Activated T-helper 1 cell treated with anti-CD3 and anti-CD28 coated beads, Interleukin-2, amount 50 U/mL, for 16 hours (primary cell): Measurements from ENCODE around the gene UNC93A.
"Not testable (repeated sequence)": the region's sequence is repeated elsewhere in the genome, so short reads cannot be mapped to it uniquely, and the experiment has no call there.

Experiments used
- DNase-seq, 2 donors: peaks; one replicate each; pipeline ENCODE4 v3.0.0-alpha.2; 2020; ENCODE audit warnings: low read depth in 1 of 2, low spot score in 1 of 2

The UNC93A gene

DNA sequence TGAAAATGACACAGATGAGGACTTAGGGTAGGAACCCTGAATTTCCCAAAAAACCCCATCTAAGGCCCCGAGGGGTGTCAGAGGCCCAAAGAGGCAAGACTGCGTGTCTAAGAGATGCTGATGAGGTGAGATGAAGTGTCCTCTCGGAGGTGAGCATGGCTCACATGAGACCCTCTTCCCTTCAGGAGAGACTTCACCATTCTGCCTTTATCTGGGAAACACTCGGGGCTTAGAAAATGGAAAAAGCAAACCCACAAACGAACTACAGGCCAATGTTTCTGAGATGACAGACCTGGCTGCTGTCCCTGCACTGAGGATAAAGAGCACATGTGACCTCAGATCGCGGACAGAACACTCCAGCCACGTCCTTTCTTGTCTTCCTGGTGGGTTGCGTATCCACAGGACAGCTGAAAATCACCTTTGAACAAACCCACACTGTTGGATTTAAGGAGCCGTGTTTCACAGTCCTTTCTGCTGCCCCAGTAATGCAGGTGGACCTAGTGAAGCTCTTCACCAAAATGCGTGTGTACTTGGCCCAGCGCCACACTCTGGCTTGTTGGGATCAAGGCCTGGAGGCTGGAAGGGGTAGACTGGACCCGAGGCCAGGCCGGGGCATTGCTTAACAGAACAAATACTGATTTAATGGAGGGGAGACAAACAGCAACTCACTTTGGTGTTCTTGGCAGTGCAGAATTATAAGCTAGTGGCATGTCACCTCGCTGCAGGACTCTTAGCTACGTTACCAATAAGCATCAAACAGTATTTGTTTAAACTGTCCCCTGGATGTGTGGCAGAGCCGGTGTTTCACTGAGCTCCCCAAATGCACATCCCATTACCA is 18.5 kb downstream of the UNC93A start:
- DNase-seq, result not testable (repeated sequence)

DNA sequence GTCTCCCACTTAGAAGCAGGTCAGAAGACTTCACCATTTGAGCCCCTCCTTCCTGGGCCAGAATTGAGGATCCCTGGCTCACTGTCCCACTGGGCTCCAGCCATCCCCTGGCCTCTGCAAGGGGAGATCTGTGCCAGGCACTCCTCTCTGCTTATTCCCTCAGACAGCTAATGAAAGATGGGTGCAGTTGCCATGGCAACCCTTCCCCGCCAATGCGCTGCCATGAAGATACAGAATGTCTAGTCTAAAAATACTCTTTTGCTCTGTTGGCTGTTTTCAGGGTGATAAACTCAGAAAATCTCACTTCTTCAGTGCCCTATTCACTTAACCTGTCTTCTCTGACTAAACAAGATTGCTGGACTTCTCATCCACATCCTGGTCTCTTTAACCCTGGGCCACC is 20.2 kb downstream of the UNC93A start:
- DNase-seq, result no peak

DNA sequence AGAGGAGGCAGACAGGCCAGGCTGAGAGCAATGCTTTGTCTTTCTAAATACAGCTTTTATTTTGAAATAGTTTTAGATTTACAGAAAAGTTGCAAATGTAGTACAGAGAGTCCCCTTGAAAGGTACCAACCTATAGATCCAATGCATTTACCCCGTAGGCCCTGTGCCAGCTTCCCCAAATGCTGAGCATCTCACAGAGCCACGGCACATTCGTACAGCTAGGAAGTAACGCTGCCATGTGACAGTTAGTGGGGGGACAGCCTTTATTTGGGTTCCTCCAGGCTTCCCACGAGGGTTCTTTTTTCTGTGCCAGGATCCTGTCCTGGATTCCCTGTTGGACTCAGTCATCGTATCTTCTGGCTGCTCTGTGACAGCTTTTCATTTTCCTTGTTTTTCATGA is 20.6 kb downstream of the UNC93A start:
- not testable (repeated sequence) for DNase-seq

DNA sequence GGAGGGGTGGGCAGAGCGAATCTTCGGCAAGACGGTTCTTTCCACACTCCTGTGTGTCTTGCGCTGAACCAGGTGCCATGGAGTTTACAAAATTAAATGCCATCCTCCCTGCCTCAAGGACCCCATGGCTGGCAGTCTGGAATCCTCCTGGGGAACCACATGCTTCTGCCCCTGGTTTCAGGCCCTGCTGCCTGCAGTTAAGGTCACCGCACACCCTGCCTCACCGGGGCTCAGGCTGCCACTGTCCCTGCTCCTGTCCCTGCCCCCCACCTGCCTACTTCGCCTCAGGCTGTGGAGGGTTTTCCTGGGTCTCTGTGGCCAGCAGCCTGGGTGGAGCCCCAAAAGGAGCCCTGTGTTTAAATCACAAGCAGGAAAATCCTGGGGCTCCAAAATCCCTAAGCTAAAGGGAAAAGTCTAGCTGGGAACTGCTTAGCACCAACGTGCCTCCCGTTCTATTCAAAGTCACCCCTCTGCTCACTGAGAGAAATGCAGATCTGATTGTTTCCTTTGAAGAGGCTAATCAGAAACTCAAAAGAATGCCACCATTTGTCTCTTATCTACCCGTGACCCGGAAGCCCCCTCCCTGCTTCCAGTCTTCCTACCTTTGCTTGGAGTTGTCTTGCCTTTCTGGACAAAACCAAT is 23.2 kb downstream of the UNC93A start:
- no peak for DNase-seq

DNA sequence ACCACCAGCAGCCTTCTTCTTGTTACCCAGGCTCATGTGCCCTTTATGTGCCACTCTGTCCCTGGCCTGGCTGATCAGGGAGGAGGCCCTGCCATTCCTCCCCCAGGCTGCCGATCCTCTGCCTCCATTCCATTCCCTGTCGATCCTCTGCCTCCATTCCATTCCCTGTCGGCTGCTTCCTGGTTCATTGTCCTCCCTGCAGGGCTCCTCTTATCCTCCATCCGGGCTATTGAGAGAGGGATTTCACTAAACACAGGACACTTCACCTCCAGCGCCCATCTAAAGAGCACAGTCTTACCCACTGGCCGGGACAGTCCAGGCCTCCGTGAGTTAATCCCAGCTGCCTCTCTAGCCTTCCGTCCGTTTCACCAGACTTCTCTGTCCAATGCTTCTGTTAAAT is 26.1 kb downstream of the UNC93A start:
- DNase-seq, result no peak

DNA sequence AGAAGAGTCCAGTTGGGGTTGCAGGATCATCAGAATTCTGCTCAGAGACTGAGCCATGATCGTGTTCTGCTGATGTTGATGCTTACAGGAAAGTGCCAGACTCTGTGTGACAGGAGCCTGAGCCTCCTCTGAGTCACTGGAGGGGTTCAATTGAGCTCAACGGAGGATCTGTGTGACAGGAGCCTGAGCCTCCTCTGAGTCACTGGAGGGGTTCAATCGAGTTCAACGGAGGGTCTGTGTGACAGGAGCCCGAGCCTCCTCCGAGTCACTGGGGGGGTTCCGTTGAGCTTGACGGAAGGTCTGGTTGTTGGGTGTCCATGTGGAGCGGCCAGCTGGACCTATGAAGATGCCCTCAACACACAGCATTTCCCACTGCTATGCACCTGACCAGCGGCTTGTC is 27.2 kb downstream of the UNC93A start:
- DNase-seq, result not testable (repeated sequence)

DNA sequence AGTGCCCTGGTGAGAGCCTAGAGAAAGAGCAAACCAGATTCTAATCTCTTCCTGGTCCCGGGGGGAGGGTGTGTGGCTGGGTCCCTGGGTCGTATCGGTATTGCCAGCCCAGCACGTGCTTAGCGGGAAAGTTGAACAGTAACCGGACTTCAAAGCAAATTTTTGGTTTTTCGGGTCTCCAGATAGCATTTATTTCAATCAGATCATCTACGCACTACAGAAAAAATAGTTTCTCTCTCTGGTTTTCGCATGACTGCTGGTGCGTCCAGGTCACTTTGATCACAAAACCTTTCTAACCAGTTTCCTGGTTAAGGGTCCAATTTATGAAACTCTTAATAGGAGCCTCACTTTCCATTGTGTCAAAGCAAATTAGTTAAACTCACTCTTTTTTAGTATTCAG is 27.7 kb downstream of the UNC93A start:
- not testable (repeated sequence) for DNase-seq

DNA sequence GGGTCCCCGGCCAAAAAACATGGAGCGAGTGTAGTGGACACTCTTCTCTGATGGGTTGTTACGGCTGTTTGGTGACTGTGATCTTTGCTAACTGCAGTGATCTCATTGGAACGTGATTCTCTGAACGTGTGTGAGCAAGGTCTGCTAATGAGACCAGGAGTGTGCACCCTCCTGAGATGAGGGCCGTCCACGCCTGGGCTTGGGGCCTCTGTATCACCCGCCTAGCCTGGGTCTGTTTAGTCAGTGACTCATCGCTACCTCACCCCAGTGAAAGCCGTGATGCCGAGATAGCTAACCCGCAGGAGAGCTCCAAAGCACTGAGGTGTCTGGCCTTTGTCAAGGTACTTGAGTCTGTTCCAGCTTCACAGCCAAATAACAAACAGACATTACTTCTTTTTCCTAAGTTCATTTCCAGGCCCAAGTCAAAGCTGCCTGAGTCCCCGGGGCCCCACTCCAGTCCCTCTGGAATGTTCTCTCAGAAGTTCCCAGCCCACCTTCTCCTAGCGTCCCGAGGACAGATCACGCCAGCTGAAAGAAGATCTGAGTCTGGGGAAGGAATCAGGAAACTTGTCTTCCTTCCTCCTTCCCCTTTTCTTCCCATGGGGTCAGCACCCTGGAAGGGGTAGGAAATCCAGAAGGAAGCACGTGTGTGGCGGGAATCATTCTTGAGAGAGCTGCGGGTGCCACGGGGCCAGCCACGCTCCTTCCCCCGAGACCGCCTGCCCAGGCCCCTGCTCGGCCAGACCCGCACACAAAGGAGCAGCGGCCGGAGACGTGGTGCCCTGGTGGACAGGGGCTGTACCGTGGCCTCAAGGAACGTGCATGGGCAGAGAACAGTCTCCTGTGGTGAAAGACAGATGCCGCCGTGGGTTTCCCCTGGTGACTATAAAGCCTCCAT is 29.0 kb downstream of the UNC93A start:
- DNase-seq, result not testable (repeated sequence)

DNA sequence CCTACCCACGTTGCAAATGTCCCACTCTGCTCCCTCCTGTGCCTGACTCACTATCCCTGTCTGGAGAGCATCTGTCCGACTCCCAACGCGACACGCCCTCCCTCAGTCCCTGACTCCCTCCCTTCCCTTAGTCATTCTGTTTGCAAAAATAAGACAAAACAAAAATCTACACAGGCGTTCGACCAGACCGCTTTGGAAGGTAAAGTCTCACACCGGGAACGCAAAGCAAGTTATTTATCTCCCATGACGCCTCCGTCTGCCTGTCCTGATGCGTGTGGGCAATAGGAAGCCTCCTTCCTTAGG is 29.6 kb downstream of the UNC93A start:
- DNase-seq, result not testable (repeated sequence)

DNA sequence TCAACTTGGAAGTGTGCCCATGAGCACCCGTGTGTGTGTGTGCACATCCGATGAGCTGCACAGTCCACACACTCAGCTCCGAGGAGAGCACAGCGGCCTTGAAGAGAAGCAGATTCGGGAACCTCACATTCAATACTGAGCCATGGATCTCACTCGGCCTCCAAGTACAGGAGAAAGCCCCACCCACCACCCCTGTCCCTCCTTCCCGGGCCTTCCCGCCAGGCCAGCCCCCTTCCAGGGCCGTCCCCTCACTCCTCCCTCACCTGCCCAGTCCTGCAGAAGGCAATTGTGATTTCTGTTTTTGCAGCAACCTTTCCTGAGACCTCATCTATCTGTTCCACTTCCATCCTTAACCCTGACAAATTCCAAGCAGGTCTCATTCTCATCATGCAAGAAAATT is 30.1 kb downstream of the UNC93A start:
- not testable (repeated sequence) for DNase-seq

DNA sequence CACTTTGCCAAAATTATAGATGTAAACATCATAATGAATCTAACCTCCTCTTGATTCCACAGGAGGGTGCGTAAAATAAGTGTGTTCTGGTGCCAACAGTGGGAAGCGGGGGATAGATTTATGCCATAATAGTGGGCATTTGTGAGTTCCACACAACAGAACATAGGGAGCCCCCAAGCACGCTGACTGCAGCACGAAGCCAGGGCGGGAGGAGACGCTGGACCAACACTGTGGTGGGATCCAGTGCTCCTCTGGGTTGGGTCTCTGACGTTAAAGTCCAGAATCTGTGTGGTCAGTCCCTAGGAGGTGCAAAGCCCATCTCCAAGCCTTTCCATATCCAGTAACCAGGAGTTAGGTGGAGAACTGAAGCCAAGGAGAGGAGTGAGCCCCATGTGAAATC is 32.0 kb downstream of the UNC93A start:
- DNase-seq, result no peak

DNA sequence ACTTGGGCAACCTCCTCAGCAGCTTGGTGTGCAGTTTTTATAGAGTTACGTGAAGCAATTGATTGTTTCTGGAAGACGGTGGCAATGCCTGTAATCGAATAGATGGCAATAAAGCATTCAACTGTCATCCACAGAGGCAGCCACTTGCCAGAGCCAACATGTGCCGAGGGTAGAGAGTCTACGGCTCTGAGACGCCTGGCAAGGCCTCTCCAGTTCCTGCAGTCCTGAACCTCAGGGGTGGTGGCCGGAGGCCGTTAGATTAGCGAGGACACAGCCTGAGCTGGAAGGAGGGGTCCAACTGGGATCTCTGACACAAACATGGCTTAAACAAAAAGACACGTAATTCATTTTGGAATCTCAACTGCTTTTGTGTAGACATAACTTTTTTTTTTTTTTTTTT is 33.0 kb downstream of the UNC93A start:
- DNase-seq, result no peak

DNA sequence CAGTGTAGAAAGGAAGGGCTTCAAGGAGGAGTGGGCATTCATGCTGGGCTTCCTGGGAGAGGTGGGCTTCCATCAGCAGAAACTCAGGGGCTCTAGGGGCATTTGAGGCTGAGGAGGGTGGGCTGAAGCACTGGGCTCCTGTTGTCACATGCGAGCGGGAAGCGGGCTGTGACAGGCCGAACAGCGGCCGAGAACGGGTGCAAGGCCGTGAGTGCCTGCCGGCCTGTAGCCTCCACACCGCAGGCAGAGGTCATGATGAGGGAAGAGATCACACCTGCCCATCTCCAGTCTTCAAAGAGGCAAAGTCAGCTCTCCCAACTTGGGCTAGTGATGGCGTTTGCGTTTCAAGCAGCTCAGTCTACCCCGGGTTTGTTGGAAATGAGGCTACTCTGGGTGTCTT is 34.7 kb downstream of the UNC93A start:
- no peak for DNase-seq

DNA sequence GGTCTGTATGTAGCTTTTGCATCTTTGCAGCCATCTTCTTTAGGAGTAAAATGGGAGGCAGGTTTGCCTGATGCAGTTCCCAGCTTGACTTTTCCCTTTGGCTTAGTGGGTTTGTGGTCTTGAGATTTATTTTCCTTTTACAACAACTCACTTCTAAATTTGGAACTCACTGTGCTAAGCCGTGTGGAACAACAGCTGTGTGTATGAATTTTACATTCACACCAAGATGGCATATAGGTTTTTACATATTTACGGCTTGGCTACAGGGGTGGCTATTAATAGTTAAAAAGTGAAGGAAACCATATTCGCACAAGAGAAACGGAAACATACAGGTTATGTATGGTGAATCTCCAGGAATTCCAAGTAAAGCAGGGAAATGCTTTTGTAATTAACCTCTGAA is 36.3 kb downstream of the UNC93A start:
- no peak for DNase-seq

DNA sequence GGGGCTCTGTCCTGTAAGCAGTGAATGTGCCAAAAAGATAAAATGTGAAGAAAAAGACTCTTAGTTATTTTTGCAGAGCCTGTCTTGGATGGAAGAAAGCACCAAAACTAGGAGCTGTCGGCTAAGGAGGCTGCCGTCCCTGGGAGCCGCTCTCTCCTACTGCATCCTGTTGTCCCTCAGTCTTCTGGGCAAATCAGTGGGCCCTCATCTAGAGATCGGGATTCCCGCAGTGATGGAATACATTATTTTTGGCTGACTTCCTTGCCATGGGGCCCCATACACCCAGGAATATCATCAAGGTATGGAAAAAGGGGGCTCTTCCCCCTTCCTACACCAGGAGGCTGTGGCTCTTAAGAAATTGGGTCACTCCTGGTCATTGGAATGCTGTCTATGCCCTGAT is 37.0 kb downstream of the UNC93A start:
- no peak for DNase-seq

DNA sequence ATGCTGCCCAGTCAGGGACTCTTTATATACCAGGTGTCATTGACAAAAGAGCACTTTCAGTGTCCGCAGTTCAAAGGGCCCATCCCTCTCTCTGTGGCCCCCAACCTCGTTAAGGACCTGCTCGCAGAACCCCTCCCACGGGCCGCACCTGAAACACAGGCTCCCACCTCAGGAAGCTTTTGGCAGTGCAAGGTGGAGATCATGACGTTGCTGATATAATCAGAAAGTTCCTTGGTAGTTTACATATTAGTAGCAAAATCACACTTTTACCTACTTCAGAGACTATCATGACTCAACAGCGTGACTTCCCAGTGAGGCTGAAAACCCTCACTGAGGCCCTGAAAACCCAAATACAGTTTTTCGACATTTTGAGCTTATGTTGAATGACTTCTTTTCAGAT is 37.9 kb downstream of the UNC93A start:
- no peak for DNase-seq

DNA sequence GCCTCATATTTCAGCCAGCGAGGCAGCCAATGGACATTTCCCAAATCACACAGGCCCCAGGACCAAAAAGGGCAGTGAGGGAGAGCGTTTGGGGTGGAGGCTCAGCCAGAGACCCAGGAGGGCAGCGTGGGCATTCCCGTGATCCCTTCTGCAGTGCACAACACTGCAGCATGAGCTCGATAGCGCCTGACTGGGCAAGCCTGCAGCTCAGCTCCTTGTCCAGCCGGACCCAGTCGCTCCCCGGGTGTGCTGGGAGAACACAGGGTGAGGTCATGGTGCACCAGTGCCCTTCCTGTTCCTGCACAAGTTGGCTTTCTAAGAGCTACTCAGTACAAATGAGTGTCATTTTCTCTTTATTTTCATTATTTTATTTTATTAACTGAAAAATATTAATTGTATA is 39.6 kb downstream of the UNC93A start:
- no peak for DNase-seq

DNA sequence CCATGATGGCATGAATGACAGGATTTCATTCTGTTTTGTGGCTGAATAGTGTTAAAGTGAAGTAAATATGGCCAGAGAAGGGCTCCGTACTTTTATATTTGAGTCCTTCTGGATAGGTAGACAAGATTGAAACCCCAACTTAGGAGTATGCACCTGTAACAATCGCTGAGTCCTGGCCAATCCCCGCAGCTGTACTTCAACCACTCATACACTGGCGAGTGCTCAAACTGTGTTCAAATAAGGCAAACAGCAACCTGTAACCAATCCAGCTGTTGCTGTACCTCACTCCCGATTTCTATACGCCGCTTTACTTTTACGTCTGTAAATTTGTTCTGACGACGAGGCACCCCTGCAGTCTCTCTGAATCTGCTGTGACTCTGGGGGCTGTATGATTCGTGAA is 40.5 kb downstream of the UNC93A start:
- no peak for DNase-seq

DNA sequence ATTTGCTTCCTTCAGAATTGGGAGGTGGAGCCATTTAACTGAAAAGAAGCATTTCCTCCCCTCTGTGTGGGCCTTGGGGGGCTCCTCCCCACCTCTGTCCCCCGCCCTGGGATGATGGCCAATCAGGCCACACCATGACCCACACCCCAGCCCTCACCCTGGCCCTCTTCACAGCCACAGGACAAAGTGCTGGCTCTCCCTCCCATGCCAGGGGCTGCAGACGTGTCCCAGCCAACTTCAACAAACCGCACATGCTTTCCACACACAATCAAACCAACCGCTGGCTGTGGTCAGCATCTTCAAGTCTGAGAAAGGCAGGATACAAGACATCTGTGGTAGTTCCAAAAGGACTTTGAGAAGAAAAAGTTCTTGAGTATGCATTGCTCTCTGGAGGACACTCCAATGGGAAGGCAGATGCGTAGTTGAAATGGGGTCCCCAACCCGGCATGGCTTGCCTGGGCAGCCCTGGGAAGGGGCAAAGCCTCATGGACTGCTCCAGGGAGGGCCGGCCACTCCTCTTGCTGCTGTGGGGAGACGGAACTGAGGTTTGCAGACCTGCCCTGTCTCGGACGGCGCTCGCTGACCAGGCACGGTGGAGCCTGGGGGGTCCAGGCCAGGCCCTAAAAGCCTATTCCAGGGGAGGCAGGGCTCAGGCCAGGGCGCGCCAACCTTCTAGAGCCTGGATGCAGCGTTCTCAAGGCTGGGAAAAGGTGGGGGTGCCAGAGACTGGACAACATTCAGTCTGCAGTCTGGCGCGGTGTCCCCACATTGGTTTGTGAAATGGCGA is 45.9 kb downstream of the UNC93A start:
- no peak for DNase-seq

DNA sequence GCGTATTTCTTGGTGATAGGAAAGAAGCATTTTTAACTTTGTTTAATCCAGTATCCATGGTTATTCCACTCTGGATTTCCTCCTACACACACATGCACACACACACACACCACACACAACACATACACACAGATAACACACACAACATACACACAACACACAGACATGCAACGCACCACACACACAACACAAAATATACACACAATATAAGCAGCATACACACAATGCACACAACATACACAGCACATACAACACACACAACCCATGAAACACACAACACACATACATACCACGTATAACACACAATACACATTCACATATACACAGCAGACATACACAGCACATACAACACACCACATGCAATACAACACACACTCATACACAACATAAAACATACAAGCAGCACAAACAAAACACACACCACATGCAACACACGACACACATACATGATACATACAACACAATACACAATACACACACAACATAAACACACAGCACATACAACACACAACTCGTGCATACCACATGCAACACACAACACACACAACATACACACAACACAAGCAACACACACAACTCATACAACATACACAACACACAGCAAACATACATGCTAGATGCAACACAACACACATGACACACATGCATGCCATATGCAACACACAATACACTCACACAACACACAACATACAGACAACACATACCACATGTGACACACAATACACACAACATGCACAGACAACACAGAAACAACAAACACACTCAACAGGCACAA is 46.7 kb downstream of the UNC93A start:
- no peak for DNase-seq
